SJSA1 (cell line): ENCODE measurements around the gene OPN1MW. TPM values are rescaled to one million over a fixed set of nuclear protein-coding genes. Genes with fewer than 3 reads are reported as not detected.
"Not testable (repeated sequence)": the region's sequence is repeated elsewhere in the genome, so short reads cannot be mapped to it uniquely, and the experiment has no call there.

Experiments
- DNase-seq, 2 experiments: peaks; one replicate each; pipeline ENCODE4 v3.0.0-alpha.2; 2015 to 2020; ENCODE audit warnings: low spot score in 2 of 2, low read depth in 1 of 2
- H3K27ac ChIP-seq: fragments of 250-450 bp; sonication (Bioruptor Pico); 2 replicates; pipeline ENCODE4 v1.5.1; 2020; ENCODE audit warnings: mild to moderate bottlenecking, moderate library complexity
- H3K27me3 ChIP-seq: fragments of 250-450 bp; sonication (Bioruptor Pico); replicated peaks from 2 replicates; pipeline ENCODE4 v1.5.1; 2020; ENCODE audit warnings: mild to moderate bottlenecking, moderate library complexity
- H3K36me3 ChIP-seq: fragments of 250-450 bp; sonication (Bioruptor Pico); 2 replicates; pipeline ENCODE4 v1.5.1; 2020; ENCODE audit warnings: mild to moderate bottlenecking
- H3K4me1 ChIP-seq: fragments of 250-450 bp; sonication (Bioruptor Pico); replicated peaks from 2 replicates; pipeline ENCODE4 v1.6.1; 2021; ENCODE audit warnings: mild to moderate bottlenecking
- H3K4me3 ChIP-seq: fragments of 250-450 bp; sonication (Bioruptor Pico); 2 replicates; pipeline ENCODE4 v1.5.1; 2020; ENCODE audit warnings: mild to moderate bottlenecking
- H3K9me3 ChIP-seq: fragments of 250-450 bp; sonication (Bioruptor Pico); replicated peaks from 2 replicates; pipeline ENCODE4 v1.5.1; 2020; ENCODE audit warnings: mild to moderate bottlenecking
- total RNA-seq: library from RNA; depleted of rRNA; stranded (reverse); fragments of >200 nt; shearing (Covaris generic); gene quantifications from 2 replicates; pipeline ENCODE4 v1.2.3, GENCODE V29; 2014

The OPN1MW gene
- total RNA-seq, 1 experiment from 2014 or later = not detected

- not testable (repeated sequence) for H3K27ac ChIP-seq, H3K27me3 ChIP-seq, H3K4me3 ChIP-seq, H3K9me3 ChIP-seq, H3K36me3 ChIP-seq, H3K4me1 ChIP-seq, DNase-seq
Observed at GRCh38 chrX:154168384-154168783, 14.0 kb upstream of the OPN1MW start.

- not testable (repeated sequence) for H3K9me3 ChIP-seq, H3K36me3 ChIP-seq
Observed at GRCh38 chrX:154172535-154172943, 9.9 kb upstream of the OPN1MW start.

DNA sequence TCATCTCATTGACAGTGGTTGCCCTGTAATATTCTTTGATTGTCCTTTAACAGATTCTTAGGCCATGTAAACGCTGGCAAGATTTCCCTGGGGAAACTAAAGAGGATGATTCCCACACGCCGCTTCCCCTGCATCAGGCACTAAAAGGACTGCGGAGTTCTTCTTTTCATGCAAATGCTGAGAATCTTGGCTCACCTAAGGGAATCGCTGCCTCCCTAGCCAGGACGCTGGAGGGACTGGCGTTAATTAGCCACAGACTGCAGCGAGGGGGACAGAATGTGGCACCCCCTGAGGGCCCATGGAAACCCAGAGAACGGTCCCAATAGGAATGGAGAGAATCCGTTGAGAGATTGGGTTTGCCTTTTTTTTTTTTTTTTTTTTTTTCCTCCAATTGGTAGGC, 8.0 kb upstream of the OPN1MW start:
- not testable (repeated sequence) for H3K4me3 ChIP-seq, H3K9me3 ChIP-seq, H3K27ac ChIP-seq, DNase-seq, H3K36me3 ChIP-seq, H3K4me1 ChIP-seq, H3K27me3 ChIP-seq

More at GRCh38 chrX:154172535-154172943, 9.9 kb upstream of the OPN1MW start:
- H3K27ac ChIP-seq, H3K4me3 ChIP-seq, DNase-seq, H3K27me3 ChIP-seq, H3K4me1 ChIP-seq: not testable (repeated sequence)

- H3K9me3 ChIP-seq, H3K36me3 ChIP-seq, DNase-seq, H3K4me3 ChIP-seq, H3K27ac ChIP-seq, H3K27me3 ChIP-seq, H3K4me1 ChIP-seq: not testable (repeated sequence)
Observed at GRCh38 chrX:154183794-154184193, 1.4 kb downstream of the OPN1MW start.

DNA sequence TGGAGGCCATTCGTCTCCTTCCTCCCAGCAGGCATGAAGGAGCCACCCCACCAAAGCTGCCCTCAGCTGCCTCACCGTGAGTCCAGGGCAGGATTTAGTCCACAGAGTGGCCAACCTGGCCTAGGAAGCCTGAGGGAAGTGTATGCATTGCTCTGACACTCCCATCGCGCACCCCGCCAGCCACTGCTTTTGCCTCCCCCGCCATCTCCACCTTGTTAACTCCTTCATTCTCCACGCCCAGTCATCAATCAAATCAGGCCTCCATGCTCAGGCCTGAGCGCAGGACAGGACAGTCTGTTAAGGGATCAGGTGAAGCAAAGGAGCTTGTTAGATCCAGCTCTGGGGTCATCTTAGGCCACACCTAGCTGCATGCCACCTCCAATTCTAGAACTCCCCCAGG, 10.4 kb downstream of the OPN1MW start:
- H3K9me3 ChIP-seq, H3K4me1 ChIP-seq, DNase-seq, H3K27me3 ChIP-seq, H3K27ac ChIP-seq, H3K4me3 ChIP-seq, H3K36me3 ChIP-seq: not testable (repeated sequence)

DNA sequence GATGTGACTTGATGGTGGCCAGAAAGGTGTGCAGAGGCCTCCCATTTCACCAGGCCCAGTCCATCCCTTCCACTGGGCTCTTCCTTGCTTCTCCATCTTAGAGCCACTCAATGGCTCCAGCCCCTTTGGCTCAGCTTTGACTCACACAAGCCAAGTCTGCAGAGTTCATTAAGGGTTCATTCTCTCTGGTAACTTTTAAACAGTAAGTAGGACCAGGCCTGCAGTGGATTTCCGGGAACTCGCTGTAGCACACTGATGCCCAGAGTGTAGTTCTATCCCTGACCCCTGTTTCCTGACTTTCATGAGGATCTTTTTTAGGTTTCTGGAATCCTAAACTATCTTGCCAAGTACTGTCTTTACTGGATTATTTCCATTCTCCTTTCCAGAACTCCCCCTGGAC, 11.9 kb downstream of the OPN1MW start:
- not testable (repeated sequence) for H3K27ac ChIP-seq, H3K4me1 ChIP-seq, H3K27me3 ChIP-seq, H3K4me3 ChIP-seq, H3K36me3 ChIP-seq, DNase-seq, H3K9me3 ChIP-seq

- not testable (repeated sequence) for H3K4me3 ChIP-seq, H3K27me3 ChIP-seq, H3K4me1 ChIP-seq, H3K36me3 ChIP-seq, H3K9me3 ChIP-seq, H3K27ac ChIP-seq, DNase-seq
Observed at GRCh38 chrX:154196466-154196865, 14.1 kb downstream of the OPN1MW start.

- H3K4me3 ChIP-seq, H3K36me3 ChIP-seq, H3K27me3 ChIP-seq, H3K9me3 ChIP-seq, H3K4me1 ChIP-seq, H3K27ac ChIP-seq, DNase-seq: not testable (repeated sequence)
Observed at GRCh38 chrX:154209670-154210418, 27.4 kb downstream of the OPN1MW start.

DNA sequence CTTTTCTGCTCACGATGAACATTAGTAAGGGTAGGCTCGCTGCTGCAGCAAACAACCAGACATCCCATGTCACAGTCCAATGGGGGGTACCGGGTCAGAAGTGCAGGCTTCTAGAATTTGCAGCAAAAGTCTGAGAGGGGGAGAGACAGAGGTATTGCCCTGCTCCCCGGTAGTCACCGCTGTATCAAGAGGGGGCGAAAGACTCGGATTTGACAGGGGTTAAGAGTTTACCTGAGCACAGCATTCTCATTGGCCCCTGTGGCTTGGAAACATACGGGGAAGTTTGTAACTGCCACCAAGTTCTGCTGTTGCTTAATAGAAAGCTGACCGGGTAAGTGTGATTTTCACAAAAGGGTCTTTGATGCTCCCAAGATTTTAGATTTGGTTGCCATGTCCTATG, 28.7 kb downstream of the OPN1MW start:
- H3K4me3 ChIP-seq, H3K27me3 ChIP-seq, H3K27ac ChIP-seq, H3K36me3 ChIP-seq, H3K9me3 ChIP-seq, H3K4me1 ChIP-seq, DNase-seq: not testable (repeated sequence)

- H3K9me3 ChIP-seq, H3K4me3 ChIP-seq, H3K27ac ChIP-seq, DNase-seq, H3K4me1 ChIP-seq, H3K27me3 ChIP-seq, H3K36me3 ChIP-seq: not testable (repeated sequence)
Observed at GRCh38 chrX:154211499-154211898, 29.1 kb downstream of the OPN1MW start.

DNA sequence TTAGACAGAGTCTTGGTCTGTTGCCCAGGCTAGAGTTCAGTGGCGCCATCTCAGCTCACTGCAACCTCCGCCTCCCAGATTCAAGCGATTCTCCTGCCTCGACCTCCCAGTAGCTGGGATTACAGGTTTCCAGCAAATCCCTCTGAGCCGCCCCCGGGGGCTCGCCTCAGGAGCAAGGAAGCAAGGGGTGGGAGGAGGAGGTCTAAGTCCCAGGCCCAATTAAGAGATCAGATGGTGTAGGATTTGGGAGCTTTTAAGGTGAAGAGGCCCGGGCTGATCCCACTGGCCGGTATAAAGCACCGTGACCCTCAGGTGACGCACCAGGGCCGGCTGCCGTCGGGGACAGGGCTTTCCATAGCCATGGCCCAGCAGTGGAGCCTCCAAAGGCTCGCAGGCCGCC, 37.1 kb downstream of the OPN1MW start, which contains the start of gene OPN1MW2:
OPN1MW2 (plus strand) TSS at position 301 of the 400 bp plus-strand sequence; CDS start at position 361, 60 bp downstream.
- not testable (repeated sequence) for H3K4me1 ChIP-seq, H3K27ac ChIP-seq, DNase-seq, H3K27me3 ChIP-seq, H3K36me3 ChIP-seq, H3K9me3 ChIP-seq, H3K4me3 ChIP-seq

- H3K4me1 ChIP-seq, H3K9me3 ChIP-seq, DNase-seq, H3K27me3 ChIP-seq, H3K27ac ChIP-seq, H3K4me3 ChIP-seq, H3K36me3 ChIP-seq: not testable (repeated sequence)
Observed at GRCh38 chrX:154225292-154225691, 42.9 kb downstream of the OPN1MW start.

- not testable (repeated sequence) for DNase-seq
Observed at GRCh38 chrX:154226706-154227105, 44.3 kb downstream of the OPN1MW start.

DNA sequence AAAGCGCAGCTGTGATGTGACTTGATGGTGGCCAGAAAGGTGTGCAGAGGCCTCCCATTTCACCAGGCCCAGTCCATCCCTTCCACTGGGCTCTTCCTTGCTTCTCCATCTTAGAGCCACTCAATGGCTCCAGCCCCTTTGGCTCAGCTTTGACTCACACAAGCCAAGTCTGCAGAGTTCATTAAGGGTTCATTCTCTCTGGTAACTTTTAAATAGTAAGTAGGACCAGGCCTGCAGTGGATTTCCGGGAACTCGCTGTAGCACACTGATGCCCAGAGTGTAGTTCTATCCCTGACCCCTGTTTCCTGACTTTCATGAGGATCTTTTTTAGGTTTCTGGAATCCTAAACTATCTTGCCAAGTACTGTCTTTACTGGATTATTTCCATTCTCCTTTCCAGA, 49.0 kb downstream of the OPN1MW start:
- not testable (repeated sequence) for H3K4me1 ChIP-seq, H3K27me3 ChIP-seq, DNase-seq, H3K36me3 ChIP-seq, H3K27ac ChIP-seq, H3K4me3 ChIP-seq, H3K9me3 ChIP-seq

More at GRCh38 chrX:154226706-154227105, 44.3 kb downstream of the OPN1MW start:
- H3K4me3 ChIP-seq, H3K36me3 ChIP-seq, H3K4me1 ChIP-seq, H3K27me3 ChIP-seq, H3K27ac ChIP-seq, H3K9me3 ChIP-seq: not testable (repeated sequence)

- not testable (repeated sequence) for DNase-seq, H3K27ac ChIP-seq, H3K36me3 ChIP-seq, H3K27me3 ChIP-seq, H3K9me3 ChIP-seq, H3K4me1 ChIP-seq, H3K4me3 ChIP-seq
Observed at GRCh38 chrX:154233620-154234019, 51.2 kb downstream of the OPN1MW start.
